Neural cell (in vitro differentiated cells): ENCODE results near the gene ZNF512.

Experiments used
- CTCF ChIP-seq: fragments of 450-650 bp; IDR thresholded peaks from 2 replicates; pipeline ENCODE4 v1.5.1; 2014; ENCODE audit warnings: antibody characterized with exemption, mild to moderate bottlenecking, moderate library complexity; ENCODE audit not compliant: poor library complexity, severe bottlenecking
- EP300 ChIP-seq: fragments of 450-650 bp; conservative IDR thresholded peaks from 2 replicates; pipeline ENCODE4 v1.6.1; 2014; ENCODE audit warnings: antibody characterized with exemption, mild to moderate bottlenecking, moderate library complexity; ENCODE audit not compliant: poor library complexity, severe bottlenecking
- EZH2 ChIP-seq: fragments of 200-600, 300-800 bp; shearing (Covaris generic), sonication (generic); IDR thresholded peaks from 2 replicates; pipeline ENCODE4 v1.6.1; 2014; ENCODE audit warnings: antibody characterized with exemption, low read length, borderline replicate concordance, mild to moderate bottlenecking; ENCODE audit not compliant: insufficient read depth, poor library complexity, severe bottlenecking
- MXI1 ChIP-seq: fragments of 450-650 bp; conservative IDR thresholded peaks from 2 replicates; pipeline ENCODE4 v1.6.1; 2014; ENCODE audit warnings: antibody characterized with exemption, mild to moderate bottlenecking; ENCODE audit not compliant: poor library complexity, severe bottlenecking
- POLR2AphosphoS5 ChIP-seq: IDR thresholded peaks from 2 replicates; pipeline ENCODE4 v1.6.1; 2012
- RAD21 ChIP-seq: fragments of 450-650 bp; conservative IDR thresholded peaks from 2 replicates; pipeline ENCODE4 v1.6.1; 2014; ENCODE audit warnings: antibody characterized with exemption, mild to moderate bottlenecking, moderate library complexity
- REST ChIP-seq: IDR thresholded peaks from 2 replicates; pipeline ENCODE4 v1.6.1; 2012; ENCODE audit warnings: borderline replicate concordance

- no peak for TF ChIP-seq CTCF
- TF ChIP-seq POLR2AphosphoS5: no peak
- TF ChIP-seq EP300: no peak
- TF ChIP-seq EZH2: no peak
- no peak for TF ChIP-seq MXI1
- TF ChIP-seq RAD21: no peak
- TF ChIP-seq REST: no peak
Observed at GRCh38 chr2:27621524-27621923, 38.7 kb downstream of the ZNF512 start.
